ENCODE data around the gene NIPSNAP3A.

Gene NIPSNAP3A

DNA sequence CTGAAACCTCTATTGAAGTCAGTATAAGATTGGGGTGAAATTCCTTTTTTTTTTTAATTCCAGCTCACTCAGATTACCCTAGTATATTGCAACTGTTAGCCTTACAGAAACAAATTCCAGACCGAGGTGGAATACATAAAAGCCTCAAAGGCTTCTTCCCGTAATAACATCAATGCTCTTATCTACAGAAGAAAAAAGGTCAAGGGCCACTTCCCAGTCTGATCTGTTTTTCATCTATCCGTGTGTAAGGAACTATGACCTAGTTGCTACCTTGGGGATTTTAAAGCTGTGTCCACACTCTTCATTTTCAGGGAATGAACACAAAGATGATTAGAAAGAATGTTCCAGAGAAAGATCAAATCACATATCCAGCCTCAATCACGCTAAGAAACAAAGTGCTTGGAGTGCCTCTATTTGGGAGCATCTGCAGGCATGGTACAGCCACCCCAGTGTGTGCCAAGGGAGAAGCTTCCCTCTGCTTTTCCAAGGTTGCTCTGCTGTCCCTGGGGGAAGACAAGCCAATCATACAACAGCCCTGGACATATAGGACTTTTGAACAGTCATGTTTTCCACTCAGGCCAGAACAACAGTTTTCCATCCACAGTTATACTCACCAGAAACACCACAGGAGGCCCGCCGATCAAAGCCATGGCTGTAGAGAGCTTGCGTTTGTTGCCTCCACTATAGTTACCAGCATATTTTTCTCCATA, 40.0 kb downstream of the NIPSNAP3A start:
- Histone ChIP-seq H3K4me2 (ENCODE audit: low read length) (no peak overlapping the region), H4K8ac (ENCODE audit: low read depth, low read length) (no peak overlapping the region), H3K36me3 (ENCODE audit: control insufficient read depth, insufficient read depth, low read length) (no peaks in the 10 kb centered on the region), H2BK5ac (ENCODE audit: low read length) (no peak overlapping the region), H3K27ac (ENCODE audit: low read depth, low read length) (no peak overlapping the region), H3K27me3 (ENCODE audit: insufficient read depth, low read length, poor library complexity) (no peaks in the 10 kb centered on the region), H2BK120ac (ENCODE audit: low read depth, low read length) (no peak overlapping the region), H3K56ac (ENCODE audit: low read length) (no peak overlapping the region), H3K18ac (ENCODE audit: low read length) (no peak overlapping the region), H3K4me3 (ENCODE audit: low read length) (no peak overlapping the region), H2AK5ac (ENCODE audit: low read length) (no peak overlapping the region), H2BK15ac (replicated peaks; ENCODE audit: low read depth) (no peak overlapping the region), H3K4ac (ENCODE audit: low read depth, low read length) (no peak overlapping the region), H3K4me1 (ENCODE audit: control insufficient read depth, low read depth, low read length) (no peaks in the 10 kb centered on the region), H3K23ac (ENCODE audit: low read length) (no peak overlapping the region), H3K79me1 (ENCODE audit: low read length) (no peaks in the 10 kb centered on the region), H4K5ac (ENCODE audit: low read length) (no peak overlapping the region), H3K79me2 (ENCODE audit: control insufficient read depth, insufficient read depth, low read length) (no peaks in the 10 kb centered on the region), H3K9ac (ENCODE audit: low read length) (no peak overlapping the region)
- WGBS (ENCODE audit: extremely low coverage, insufficient coverage, low lambda C conversion rate), result no CpG with 5 or more reads among the region's 7 CpGs
- no peak for DNase-seq

- Histone ChIP-seq H3K79me2 (ENCODE audit: control insufficient read depth, insufficient read depth, low read length) (no peaks in the 10 kb centered on the region), H3K4me2 (ENCODE audit: low read length) (no peak overlapping the region), H3K4me1 (ENCODE audit: control insufficient read depth, low read depth, low read length) (no peaks in the 10 kb centered on the region), H2BK15ac (replicated peaks; ENCODE audit: low read depth) (no peak overlapping the region), H4K5ac (ENCODE audit: low read length) (no peak overlapping the region), H3K4ac (ENCODE audit: low read depth, low read length) (no peak overlapping the region), H3K56ac (ENCODE audit: low read length) (no peak overlapping the region), H3K4me3 (ENCODE audit: low read length) (no peak overlapping the region), H3K27me3 (ENCODE audit: insufficient read depth, low read length, poor library complexity) (no peaks in the 10 kb centered on the region), H2AK5ac (ENCODE audit: low read length) (no peak overlapping the region), H4K8ac (ENCODE audit: low read depth, low read length) (no peak overlapping the region), H3K23ac (ENCODE audit: low read length) (no peak overlapping the region), H3K18ac (ENCODE audit: low read length) (no peak overlapping the region), H3K79me1 (ENCODE audit: low read length) (no peaks in the 10 kb centered on the region), H3K36me3 (ENCODE audit: control insufficient read depth, insufficient read depth, low read length) (no peaks in the 10 kb centered on the region), H3K9ac (ENCODE audit: low read length) (no peak overlapping the region), H3K27ac (ENCODE audit: low read depth, low read length) (no peak overlapping the region), H2BK120ac (ENCODE audit: low read depth, low read length) (no peak overlapping the region), H2BK5ac (ENCODE audit: low read length) (no peak overlapping the region)
- no peak for DNase-seq
- no CpG with 5 or more reads among the region's 3 CpGs for WGBS (ENCODE audit: extremely low coverage, insufficient coverage, low lambda C conversion rate)
Observed at GRCh38 chr9:104788251-104788650, 40.8 kb downstream of the NIPSNAP3A start.

- H3K4me2 ChIP-seq (ENCODE audit: low read length), result no peak overlapping the region
- no peak overlapping the region for H2BK15ac ChIP-seq (replicated peaks; ENCODE audit: low read depth)
- no peak overlapping the region for H2AK5ac ChIP-seq (ENCODE audit: low read length)
- H3K79me1 ChIP-seq (ENCODE audit: low read length), result no peaks in the 10 kb centered on the region
- H3K56ac ChIP-seq (ENCODE audit: low read length), result no peak overlapping the region
- H2BK5ac ChIP-seq (ENCODE audit: low read length), result no peak overlapping the region
- no peak overlapping the region for H2BK120ac ChIP-seq (ENCODE audit: low read depth, low read length)
- no peak overlapping the region for H3K27ac ChIP-seq (ENCODE audit: low read depth, low read length)
- no peak for DNase-seq
- H3K27me3 ChIP-seq (ENCODE audit: insufficient read depth, low read length, poor library complexity), result no peaks in the 10 kb centered on the region
- no peak overlapping the region for H3K23ac ChIP-seq (ENCODE audit: low read length)
- H3K18ac ChIP-seq (ENCODE audit: low read length), result no peak overlapping the region
- H4K8ac ChIP-seq (ENCODE audit: low read depth, low read length), result no peak overlapping the region
- no peaks in the 10 kb centered on the region for H3K4me1 ChIP-seq (ENCODE audit: control insufficient read depth, low read depth, low read length)
- WGBS (ENCODE audit: extremely low coverage, insufficient coverage, low lambda C conversion rate), result no CpG with 5 or more reads among the region's 2 CpGs
- H3K36me3 ChIP-seq (ENCODE audit: control insufficient read depth, insufficient read depth, low read length), result no peaks in the 10 kb centered on the region
- H3K9ac ChIP-seq (ENCODE audit: low read length), result no peak overlapping the region
- H3K4ac ChIP-seq (ENCODE audit: low read depth, low read length), result no peak overlapping the region
- no peaks in the 10 kb centered on the region for H3K79me2 ChIP-seq (ENCODE audit: control insufficient read depth, insufficient read depth, low read length)
- no peak overlapping the region for H3K4me3 ChIP-seq (ENCODE audit: low read length)
- no peak overlapping the region for H4K5ac ChIP-seq (ENCODE audit: low read length)
Observed at GRCh38 chr9:104794070-104794469, 46.6 kb downstream of the NIPSNAP3A start.

DNA sequence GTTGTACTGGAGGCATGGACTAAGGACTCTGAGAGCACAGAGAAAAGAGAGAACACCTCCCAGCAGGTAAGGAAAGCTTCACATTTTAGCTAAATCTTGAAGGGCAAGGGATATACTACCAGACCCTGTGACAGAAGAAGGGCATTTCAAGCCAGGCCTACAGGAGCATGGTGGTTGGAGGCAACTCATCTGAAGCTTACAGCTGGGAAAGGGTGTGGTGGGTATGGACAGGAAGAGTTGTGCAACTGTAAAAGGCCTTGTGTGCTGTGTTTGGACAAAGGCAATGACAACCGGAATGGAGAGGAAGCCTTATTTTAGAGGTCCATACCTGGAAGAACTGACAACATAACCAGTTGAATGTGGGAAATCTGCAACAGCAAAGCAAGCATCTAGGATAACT, 47.6 kb downstream of the NIPSNAP3A start:
- H3K4me3 ChIP-seq (ENCODE audit: low read length), result no peak overlapping the region
- no peaks in the 10 kb centered on the region for H3K79me1 ChIP-seq (ENCODE audit: low read length)
- H4K5ac ChIP-seq (ENCODE audit: low read length), result no peak overlapping the region
- no peak overlapping the region for H3K4me2 ChIP-seq (ENCODE audit: low read length)
- no peak overlapping the region for H3K23ac ChIP-seq (ENCODE audit: low read length)
- no peak overlapping the region for H3K9ac ChIP-seq (ENCODE audit: low read length)
- H3K18ac ChIP-seq (ENCODE audit: low read length), result no peak overlapping the region
- no peak for DNase-seq
- H3K4me1 ChIP-seq (ENCODE audit: control insufficient read depth, low read depth, low read length), result no peaks in the 10 kb centered on the region
- H3K4ac ChIP-seq (ENCODE audit: low read depth, low read length), result no peak overlapping the region
- H4K8ac ChIP-seq (ENCODE audit: low read depth, low read length), result no peak overlapping the region
- no peak overlapping the region for H2BK5ac ChIP-seq (ENCODE audit: low read length)
- H3K56ac ChIP-seq (ENCODE audit: low read length), result no peak overlapping the region
- H2AK5ac ChIP-seq (ENCODE audit: low read length), result no peak overlapping the region
- H3K36me3 ChIP-seq (ENCODE audit: control insufficient read depth, insufficient read depth, low read length), result no peaks in the 10 kb centered on the region
- H3K27me3 ChIP-seq (ENCODE audit: insufficient read depth, low read length, poor library complexity), result no peaks in the 10 kb centered on the region
- H2BK15ac ChIP-seq (replicated peaks; ENCODE audit: low read depth), result no peak overlapping the region
- WGBS (ENCODE audit: extremely low coverage, insufficient coverage, low lambda C conversion rate), result no CpG with 5 or more reads among the region's 1 CpG
- H3K79me2 ChIP-seq (ENCODE audit: control insufficient read depth, insufficient read depth, low read length), result no peaks in the 10 kb centered on the region
- no peak overlapping the region for H2BK120ac ChIP-seq (ENCODE audit: low read depth, low read length)
- no peak overlapping the region for H3K27ac ChIP-seq (ENCODE audit: low read depth, low read length)

DNA sequence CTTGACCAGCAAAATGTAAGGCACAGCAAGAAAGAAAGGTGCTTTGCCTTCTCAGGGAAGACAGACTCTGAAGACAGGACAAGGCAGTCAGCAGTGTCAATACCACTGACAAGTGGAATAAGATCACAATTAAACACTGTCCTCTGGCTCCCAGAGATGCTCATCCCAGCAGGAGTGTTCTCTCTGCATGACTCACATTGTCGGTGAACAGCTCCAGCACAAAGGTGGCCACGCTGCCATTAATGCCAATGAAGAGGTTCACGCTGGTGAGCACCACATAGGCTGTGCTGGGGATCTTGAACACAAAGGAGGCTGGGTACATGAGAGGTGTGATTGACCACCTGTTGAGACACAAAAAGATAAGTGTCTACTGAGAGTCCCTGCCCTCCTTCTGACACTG, 48.4 kb downstream of the NIPSNAP3A start:
- H3K36me3 ChIP-seq (ENCODE audit: control insufficient read depth, insufficient read depth, low read length), result no peaks in the 10 kb centered on the region
- no peak overlapping the region for H3K4me2 ChIP-seq (ENCODE audit: low read length)
- H3K4me1 ChIP-seq (ENCODE audit: control insufficient read depth, low read depth, low read length), result no peaks in the 10 kb centered on the region
- H2AK5ac ChIP-seq (ENCODE audit: low read length), result no peak overlapping the region
- no peak overlapping the region for H3K4me3 ChIP-seq (ENCODE audit: low read length)
- no peak overlapping the region for H3K18ac ChIP-seq (ENCODE audit: low read length)
- H2BK5ac ChIP-seq (ENCODE audit: low read length), result no peak overlapping the region
- H4K5ac ChIP-seq (ENCODE audit: low read length), result no peak overlapping the region
- no peak overlapping the region for H3K56ac ChIP-seq (ENCODE audit: low read length)
- no peak overlapping the region for H3K9ac ChIP-seq (ENCODE audit: low read length)
- no peak overlapping the region for H3K27ac ChIP-seq (ENCODE audit: low read depth, low read length)
- H3K27me3 ChIP-seq (ENCODE audit: insufficient read depth, low read length, poor library complexity), result no peaks in the 10 kb centered on the region
- WGBS (ENCODE audit: extremely low coverage, insufficient coverage, low lambda C conversion rate), result no CpG with 5 or more reads among the region's 3 CpGs
- DNase-seq, result peak; percentile 16
- no peak overlapping the region for H2BK15ac ChIP-seq (replicated peaks; ENCODE audit: low read depth)
- no peaks in the 10 kb centered on the region for H3K79me1 ChIP-seq (ENCODE audit: low read length)
- H3K23ac ChIP-seq (ENCODE audit: low read length), result no peak overlapping the region
- no peaks in the 10 kb centered on the region for H3K79me2 ChIP-seq (ENCODE audit: control insufficient read depth, insufficient read depth, low read length)
- no peak overlapping the region for H4K8ac ChIP-seq (ENCODE audit: low read depth, low read length)
- H3K4ac ChIP-seq (ENCODE audit: low read depth, low read length), result no peak overlapping the region
- no peak overlapping the region for H2BK120ac ChIP-seq (ENCODE audit: low read depth, low read length)
